Activated CD4-positive, alpha-beta T cell treated with anti-CD3 and anti-CD28 coated beads, Interleukin-2, amount 10 ng/mL, durations not matched to agents 24 days and 14 days (primary cell): ENCODE measurements around the gene TRMU. TPM values are rescaled to one million over a fixed set of nuclear protein-coding genes. Genes with fewer than 3 reads are reported as not detected.
"Not testable (repeated sequence)": the region's sequence is repeated elsewhere in the genome, so short reads cannot be mapped to it uniquely, and the experiment has no call there.

Source experiments
- DNase-seq: peaks from one replicate; pipeline ENCODE4 v3.0.0; 2022
- H3K27ac Mint-ChIP-seq: one replicate; pipeline ENCODE4 v1.8.0; 2022; ENCODE audit warnings: mild to moderate bottlenecking, mixed read lengths
- H3K27me3 Mint-ChIP-seq: one replicate; pipeline ENCODE4 v1.8.0; 2022; ENCODE audit warnings: mixed read lengths
- H3K36me3 Mint-ChIP-seq: one replicate; pipeline ENCODE4 v1.8.0; 2022; ENCODE audit warnings: low read depth, mild to moderate bottlenecking, mixed read lengths
- H3K4me1 Mint-ChIP-seq: one replicate; pipeline ENCODE4 v1.8.0; 2021; ENCODE audit warnings: mixed read lengths
- H3K4me3 Mint-ChIP-seq: one replicate; pipeline ENCODE4 v1.8.0; 2022; ENCODE audit warnings: mild to moderate bottlenecking, moderate library complexity, mixed read lengths
- H3K9me3 Mint-ChIP-seq: one replicate; pipeline ENCODE4 v1.8.0; 2021; ENCODE audit warnings: mixed read lengths
- intact Hi-C: fragments of 100-400 bp; cut with micrococcal nuclease; formaldehyde crosslinking; loops from one replicate; pipeline ENCODE4 v1.15.1; 2023
- total RNA-seq: library from RNA; stranded (reverse); gene quantifications from 2 replicates; pipeline ENCODE4 v1.2.3, GENCODE V29; 2022

The TRMU gene
- total RNA-seq, 1 donor from 2014 or later = 84.4 TPM

DNA sequence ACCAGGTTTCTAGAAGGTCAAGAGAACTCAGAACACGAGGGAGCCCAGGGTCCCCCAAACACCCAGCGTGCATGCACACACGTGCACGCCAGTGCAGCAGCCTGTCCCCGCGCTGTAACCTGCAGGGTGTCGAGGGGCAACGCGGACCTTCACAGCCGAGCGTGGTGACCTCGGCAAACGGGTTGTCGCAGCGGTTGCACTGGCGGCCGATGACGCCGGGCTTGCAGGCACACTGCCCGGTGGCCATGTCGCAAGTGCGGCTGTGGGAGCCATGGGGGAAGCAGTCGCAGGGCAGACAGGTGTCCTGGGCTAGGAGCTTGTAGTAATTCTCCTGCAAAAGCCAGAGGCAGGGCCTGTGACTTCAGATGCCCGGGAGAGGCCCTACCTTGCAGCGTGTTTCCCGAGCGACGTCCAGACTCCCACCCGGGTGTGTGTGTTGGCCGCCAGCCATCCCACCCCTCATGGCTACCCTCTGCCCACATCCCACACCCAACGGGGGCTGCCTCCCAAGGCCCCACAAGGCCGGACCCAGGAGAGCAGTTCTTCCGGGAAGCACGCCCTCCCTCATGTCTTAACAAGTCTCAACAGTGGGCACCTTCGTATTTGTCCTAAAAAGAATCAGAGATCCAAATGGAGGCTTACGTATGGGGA lies 56.1 kb downstream of the TRMU start:
- H3K4me1 Mint-ChIP-seq = peaks cover 2% of the 10 kb centered on the region
- H3K36me3 Mint-ChIP-seq = no peaks in the 10 kb centered on the region
- DNase-seq = no peak
- no peak overlapping the region for H3K27ac Mint-ChIP-seq
- intact Hi-C loops = no loop called here
- no peaks in the 10 kb centered on the region for H3K27me3 Mint-ChIP-seq
- H3K4me3 Mint-ChIP-seq = no peak overlapping the region
- no peaks in the 10 kb centered on the region for H3K9me3 Mint-ChIP-seq

DNA sequence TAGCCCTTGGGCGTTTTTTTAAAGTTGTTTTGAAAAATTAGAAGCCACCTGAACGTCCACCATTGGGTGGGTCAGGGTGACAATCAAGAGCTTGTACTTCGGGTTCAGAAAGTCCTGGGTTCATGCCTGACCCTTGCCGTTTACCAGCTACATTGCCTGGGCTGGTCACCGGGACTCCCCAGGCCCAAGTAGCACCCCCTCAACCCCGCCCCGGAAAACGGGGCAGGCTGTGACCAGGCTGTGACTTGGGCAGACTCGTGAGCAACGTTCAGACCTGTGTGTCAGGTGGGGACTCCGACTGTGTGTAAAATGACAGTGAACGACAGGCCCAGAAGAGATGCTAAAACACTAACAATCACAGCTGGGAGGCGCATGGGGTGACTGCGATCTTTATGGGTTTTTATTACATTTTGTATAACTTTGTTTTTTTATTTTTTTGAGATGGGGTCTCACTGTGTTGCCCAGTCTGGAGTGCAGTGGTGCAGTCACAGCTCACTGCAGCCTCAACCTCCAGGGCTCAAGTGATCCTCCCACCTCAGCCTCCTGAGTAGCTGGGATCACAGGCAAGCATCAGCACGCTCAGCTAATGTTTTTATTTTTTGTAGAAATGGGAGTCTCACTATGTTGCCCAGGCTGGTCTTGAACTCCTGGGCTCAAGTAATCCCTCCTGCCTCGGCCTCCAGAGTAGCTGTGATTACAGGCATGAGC lies 56.8 kb downstream of the TRMU start:
- H3K27ac Mint-ChIP-seq = no peak overlapping the region
- no peaks in the 10 kb centered on the region for H3K27me3 Mint-ChIP-seq
- no peak for DNase-seq
- H3K9me3 Mint-ChIP-seq = no peaks in the 10 kb centered on the region
- H3K4me1 Mint-ChIP-seq = peaks cover 2% of the 10 kb centered on the region
- intact Hi-C loops = no loop called here
- no peaks in the 10 kb centered on the region for H3K36me3 Mint-ChIP-seq
- H3K4me3 Mint-ChIP-seq = no peak overlapping the region

DNA sequence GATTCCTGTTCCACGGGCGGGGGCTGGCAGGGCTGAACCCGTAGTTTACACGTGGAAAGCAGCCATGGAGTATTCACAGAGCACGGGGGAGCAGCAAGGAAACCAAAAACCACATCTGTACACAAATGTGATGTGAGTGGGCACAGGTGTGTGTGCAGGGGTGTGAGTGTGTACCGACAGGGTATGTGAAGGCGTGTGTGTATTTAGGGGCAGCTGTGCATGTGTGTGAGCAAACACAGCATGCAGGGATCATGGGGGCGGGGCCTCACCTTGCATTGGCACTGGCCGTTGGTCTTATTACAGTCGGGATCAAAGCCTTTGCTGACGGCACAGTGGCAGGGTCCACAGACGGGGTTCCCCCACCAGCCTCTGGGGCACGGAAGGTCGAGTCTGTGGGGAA lies 58.4 kb downstream of the TRMU start:
- intact Hi-C loops = no loop called here
- no peaks in the 10 kb centered on the region for H3K27me3 Mint-ChIP-seq
- H3K9me3 Mint-ChIP-seq = no peaks in the 10 kb centered on the region
- peaks cover 2% of the 10 kb centered on the region for H3K4me1 Mint-ChIP-seq
- H3K4me3 Mint-ChIP-seq = no peak overlapping the region
- H3K27ac Mint-ChIP-seq = no peak overlapping the region
- DNase-seq = no peak
- no peaks in the 10 kb centered on the region for H3K36me3 Mint-ChIP-seq

DNA sequence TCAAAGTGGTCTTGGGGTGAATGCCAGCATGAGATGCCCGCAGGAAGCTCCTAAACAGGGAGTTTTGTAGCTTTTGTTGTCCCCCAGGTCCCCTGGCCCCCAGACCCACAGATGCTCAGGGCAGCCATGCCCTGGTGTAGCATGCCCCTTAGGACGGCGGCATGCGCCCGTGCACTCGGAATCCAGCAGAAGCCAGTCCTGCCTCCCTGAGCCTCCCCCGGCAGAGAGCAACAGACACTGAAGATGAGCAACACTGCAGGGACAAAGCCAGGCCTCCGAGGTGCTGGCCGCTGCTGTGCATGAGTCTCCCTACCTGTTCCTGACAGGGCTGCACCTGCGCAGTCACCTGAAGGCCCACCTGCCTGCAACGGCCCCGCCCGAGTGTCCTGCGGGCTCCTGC lies 59.1 kb downstream of the TRMU start:
- Mint-ChIP-seq H3K4me3 (no peak overlapping the region), H3K36me3 (no peaks in the 10 kb centered on the region), H3K27ac (no peak overlapping the region), H3K4me1 (peaks cover 2% of the 10 kb centered on the region), H3K9me3 (no peaks in the 10 kb centered on the region), H3K27me3 (no peaks in the 10 kb centered on the region)
- intact Hi-C loops = no loop called here
- DNase-seq = no peak

DNA sequence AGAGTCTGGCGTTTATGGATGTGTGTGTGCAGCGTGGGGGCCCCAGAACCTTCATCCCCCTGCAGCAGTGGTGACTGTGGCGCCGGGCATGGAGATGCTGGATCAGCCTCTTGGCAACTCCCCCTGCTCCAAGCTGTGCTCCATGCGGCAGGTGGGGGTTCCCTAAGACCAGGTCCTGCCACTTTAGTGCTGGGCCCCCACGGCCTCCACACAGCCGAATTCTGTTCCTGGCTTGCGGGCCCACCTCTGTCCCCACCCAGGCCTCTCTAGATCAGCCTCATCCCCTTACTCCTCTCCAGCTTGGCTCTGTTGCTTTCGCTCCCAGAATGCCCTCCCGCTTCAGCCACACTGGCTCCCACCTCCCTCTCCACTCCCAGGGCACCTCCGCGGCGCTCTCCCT lies 59.6 kb downstream of the TRMU start:
- intact Hi-C loops = no loop called here
- DNase-seq = no peak
- Mint-ChIP-seq H3K4me1 (peaks cover 2% of the 10 kb centered on the region), H3K27ac (no peak overlapping the region), H3K27me3 (no peaks in the 10 kb centered on the region), H3K36me3 (no peaks in the 10 kb centered on the region), H3K9me3 (no peaks in the 10 kb centered on the region), H3K4me3 (no peak overlapping the region)

DNA sequence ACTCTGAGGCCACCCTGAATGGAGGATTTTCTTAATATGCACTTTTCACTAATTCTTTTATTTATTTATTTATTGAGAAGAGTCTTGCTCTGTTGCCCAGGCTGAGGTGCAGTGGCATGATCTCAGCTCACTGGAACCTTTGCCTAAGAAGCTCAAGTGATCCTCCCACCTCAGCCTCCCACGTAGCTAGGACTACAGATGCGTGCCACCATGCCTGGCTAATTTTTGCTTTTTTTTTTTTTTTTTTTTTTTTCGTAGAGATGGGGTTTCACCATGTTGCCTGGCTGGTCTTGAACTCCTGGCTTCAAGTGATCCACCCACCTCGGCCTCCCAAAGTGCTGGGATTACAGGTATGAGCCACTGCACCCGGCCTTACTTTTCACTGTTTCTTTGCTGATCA lies 61.5 kb downstream of the TRMU start:
- intact Hi-C loops, DNase-seq, H3K27ac Mint-ChIP-seq, H3K4me3 Mint-ChIP-seq, H3K36me3 Mint-ChIP-seq, H3K9me3 Mint-ChIP-seq, H3K27me3 Mint-ChIP-seq, H3K4me1 Mint-ChIP-seq: not testable (repeated sequence)

DNA sequence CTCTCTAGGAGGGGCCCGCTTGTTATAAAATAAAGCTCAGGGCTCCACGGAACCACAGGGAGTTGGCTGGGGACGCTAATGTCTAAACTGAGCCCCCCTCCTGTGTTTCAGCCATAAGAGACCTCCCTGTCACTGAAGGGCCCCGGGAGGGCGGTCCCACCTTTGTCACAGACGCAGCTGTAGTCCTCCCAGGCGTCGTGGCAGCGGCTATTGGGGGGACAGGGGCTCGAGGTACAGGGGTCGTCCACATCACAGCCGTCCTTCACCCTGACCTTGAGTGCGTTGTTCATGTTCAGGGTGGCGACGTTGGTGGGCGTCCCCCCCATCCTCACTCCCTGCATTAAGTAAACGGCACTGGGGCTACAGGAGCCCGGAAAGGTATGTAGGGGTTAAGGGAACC lies 62.0 kb downstream of the TRMU start:
- H3K4me3 Mint-ChIP-seq = no peak overlapping the region
- no peaks in the 10 kb centered on the region for H3K36me3 Mint-ChIP-seq
- no peak for DNase-seq
- intact Hi-C loops = no loop called here
- peaks cover 2% of the 10 kb centered on the region for H3K4me1 Mint-ChIP-seq
- H3K9me3 Mint-ChIP-seq = no peaks in the 10 kb centered on the region
- H3K27ac Mint-ChIP-seq = no peak overlapping the region
- no peaks in the 10 kb centered on the region for H3K27me3 Mint-ChIP-seq

DNA sequence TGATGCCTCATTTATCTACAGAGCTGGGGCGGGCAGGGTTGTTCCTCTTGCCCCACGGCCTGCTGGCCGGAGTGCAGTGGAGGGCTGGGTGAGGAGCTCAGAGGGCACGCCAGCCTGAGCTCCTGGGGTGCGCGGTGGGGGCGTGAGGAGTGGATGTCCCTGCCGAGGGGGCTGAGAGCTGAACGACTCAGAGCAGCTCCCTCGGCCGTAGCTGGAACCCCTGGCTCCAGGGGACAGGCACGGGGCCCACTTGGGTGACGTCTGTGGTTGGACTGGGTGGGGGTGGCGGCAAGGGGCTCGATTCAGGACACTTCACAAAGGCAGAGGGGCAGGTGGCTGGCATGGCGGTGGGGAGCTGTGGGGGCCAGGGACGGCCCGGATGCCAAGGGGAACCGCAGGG lies 62.4 kb downstream of the TRMU start:
- intact Hi-C loops = no loop called here
- Mint-ChIP-seq H3K27me3 (peaks cover 3% of the 10 kb centered on the region), H3K4me1 (peaks cover 2% of the 10 kb centered on the region), H3K36me3 (no peaks in the 10 kb centered on the region), H3K4me3 (no peak overlapping the region), H3K9me3 (no peaks in the 10 kb centered on the region), H3K27ac (no peak overlapping the region)
- DNase-seq = no peak

DNA sequence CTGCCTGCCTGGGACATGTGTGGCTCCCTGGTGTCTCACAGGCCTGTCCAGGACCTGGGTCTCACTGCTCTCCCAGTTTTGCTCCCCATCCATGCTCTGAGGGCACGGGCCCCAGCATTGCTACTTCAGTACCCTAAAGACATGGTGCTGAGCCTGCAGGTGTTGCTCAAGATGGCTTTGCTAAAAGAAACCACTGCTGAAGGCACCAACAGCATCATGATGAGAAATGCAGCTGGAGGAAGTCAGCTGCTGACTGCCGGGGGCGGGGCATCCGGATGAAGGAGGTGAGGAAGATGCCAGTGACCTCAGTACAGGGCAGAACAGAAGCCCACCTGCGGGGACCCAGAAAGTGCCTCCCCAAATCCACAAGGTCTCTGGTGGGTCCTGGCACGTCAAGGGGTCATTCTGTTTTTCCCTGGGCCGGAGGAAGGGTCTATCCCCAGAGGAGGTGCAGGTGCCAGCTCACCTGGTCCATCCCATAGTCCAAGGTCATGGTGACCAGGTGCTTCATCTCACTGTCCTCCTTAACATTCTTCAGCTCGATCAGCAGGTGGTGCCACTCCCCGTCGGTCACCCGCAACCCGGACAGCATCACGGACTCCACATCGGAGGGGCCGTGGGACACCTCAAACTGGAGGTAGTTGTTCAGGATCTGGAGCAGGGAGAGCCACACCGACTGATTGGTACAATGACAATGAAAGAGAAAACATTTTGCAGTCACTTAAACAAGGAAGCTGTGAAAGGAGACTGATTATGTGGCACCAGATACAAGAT lies 63.9 kb downstream of the TRMU start:
- H3K9me3 Mint-ChIP-seq = no peaks in the 10 kb centered on the region

DNA sequence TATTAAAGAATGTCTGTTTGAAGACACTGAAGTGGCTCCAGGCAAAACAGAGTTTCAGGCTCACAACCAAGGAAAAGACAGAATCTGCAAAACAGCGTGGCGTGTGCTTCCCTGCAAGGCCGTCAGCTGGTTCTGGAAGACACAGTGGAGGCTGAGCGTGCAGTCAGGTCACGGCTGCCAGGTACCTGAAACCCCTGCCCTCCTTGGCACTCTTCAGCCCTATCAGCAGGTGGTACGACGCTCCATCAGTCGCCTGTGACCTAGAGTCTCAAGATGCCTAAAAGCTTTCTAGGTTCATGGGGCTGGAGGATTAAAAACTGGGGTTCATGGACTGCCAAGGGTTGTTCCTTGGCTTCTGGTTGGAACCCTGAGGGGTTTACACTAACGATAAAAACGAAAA lies 65.9 kb downstream of the TRMU start:
- Mint-ChIP-seq H3K27ac (no peak overlapping the region), H3K27me3 (peaks cover 4% of the 10 kb centered on the region), H3K4me3 (no peak overlapping the region), H3K4me1 (no peaks in the 10 kb centered on the region), H3K9me3 (no peaks in the 10 kb centered on the region), H3K36me3 (no peaks in the 10 kb centered on the region)
- DNase-seq = no peak
- intact Hi-C loops = no loop called here

More for the DNA sequence above, 63.9 kb downstream of the TRMU start:
- no peak overlapping the region for H3K27ac Mint-ChIP-seq
- H3K27me3 Mint-ChIP-seq = peaks cover 4% of the 10 kb centered on the region
- intact Hi-C loops = no loop called here
- H3K4me1 Mint-ChIP-seq = no peaks in the 10 kb centered on the region
- no peak for DNase-seq
- H3K4me3 Mint-ChIP-seq = no peak overlapping the region
- H3K36me3 Mint-ChIP-seq = no peaks in the 10 kb centered on the region

DNA sequence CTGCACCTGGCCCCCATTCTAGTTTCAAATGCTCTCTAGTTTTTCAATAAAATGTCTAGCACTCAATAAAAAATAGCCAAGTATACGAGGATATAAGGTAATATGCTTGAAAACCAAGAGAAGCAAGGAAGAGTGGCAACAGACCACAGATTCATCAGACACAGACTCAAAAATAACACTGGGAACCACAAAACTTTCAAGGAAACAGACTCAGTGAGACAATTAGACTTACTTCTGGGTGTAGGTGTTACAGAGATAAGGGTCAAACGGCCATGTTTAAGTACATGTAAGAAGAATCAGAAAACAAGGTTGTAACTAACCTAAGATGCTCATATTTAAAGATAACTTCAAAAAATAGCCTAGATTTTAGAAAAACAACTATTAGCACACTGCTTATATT lies 67.0 kb downstream of the TRMU start:
- Mint-ChIP-seq H3K9me3 (no peaks in the 10 kb centered on the region), H3K36me3 (no peaks in the 10 kb centered on the region), H3K4me3 (no peak overlapping the region), H3K27me3 (peaks cover 4% of the 10 kb centered on the region), H3K27ac (no peak overlapping the region), H3K4me1 (no peaks in the 10 kb centered on the region)
- DNase-seq = no peak
- intact Hi-C loops = no loop called here

DNA sequence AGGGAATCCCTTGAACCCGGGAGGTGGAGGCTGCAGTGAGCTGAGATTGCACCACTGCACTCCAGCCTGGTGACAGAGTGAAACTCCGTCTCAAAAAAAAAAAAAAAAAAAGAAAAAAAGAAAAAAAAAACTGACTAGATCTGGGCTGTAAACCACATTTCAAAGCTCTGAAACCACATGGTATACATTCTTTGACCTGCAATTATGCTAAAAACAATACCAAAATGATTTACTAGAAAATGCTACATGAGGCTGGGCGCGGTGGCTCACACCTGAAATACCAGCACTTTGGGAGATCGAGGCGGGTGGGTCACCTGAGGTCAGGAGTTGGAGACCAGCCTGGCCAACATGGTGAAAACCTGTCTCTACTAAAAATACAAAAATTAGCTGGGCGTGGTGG lies 68.4 kb downstream of the TRMU start:
- intact Hi-C loops, H3K9me3 Mint-ChIP-seq, H3K4me3 Mint-ChIP-seq, H3K27me3 Mint-ChIP-seq, H3K27ac Mint-ChIP-seq, DNase-seq, H3K4me1 Mint-ChIP-seq, H3K36me3 Mint-ChIP-seq: not testable (repeated sequence)

DNA sequence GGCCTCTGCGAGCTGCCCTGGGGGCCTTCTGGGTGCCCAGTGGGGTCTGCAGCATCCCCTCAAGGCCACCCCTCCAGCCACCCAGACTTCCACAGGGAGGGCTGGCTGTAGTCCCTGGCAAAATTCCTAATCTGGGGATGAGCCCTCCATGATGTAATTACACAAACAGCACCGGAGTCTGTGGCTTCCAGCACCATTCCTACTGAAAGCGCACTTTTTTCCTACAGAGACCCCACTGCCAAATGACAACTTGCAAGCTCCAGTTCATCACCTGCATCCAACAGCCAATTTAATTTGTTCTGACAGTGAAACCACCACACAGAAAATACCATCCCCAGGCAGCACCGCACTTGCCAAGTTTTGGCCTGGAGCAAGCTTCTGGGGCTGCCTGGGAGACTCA lies 70.4 kb downstream of the TRMU start:
- Mint-ChIP-seq H3K4me1 (no peaks in the 10 kb centered on the region), H3K27me3 (peaks cover 4% of the 10 kb centered on the region), H3K36me3 (no peaks in the 10 kb centered on the region), H3K9me3 (no peaks in the 10 kb centered on the region), H3K27ac (no peak overlapping the region), H3K4me3 (no peak overlapping the region)
- no peak for DNase-seq
- intact Hi-C loops = no loop called here

DNA sequence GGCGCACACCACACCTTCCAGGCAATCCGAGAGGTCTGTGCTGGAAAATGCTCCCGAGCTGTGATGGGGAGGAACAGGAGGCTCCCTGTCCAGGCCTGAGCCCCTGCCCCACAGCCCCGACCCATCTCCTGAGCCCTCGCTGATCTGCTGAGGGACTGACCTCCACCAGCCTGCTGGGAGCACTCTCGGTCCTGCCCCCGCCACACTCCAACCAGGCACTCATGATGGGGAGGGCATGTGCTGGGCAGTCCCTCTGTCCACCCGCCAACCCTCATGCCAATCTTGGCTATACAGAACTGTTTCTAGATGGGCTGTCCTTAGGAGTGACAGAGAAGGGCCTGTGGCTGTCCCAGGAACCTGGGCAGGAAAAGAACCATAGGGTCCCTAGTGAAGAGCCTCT lies 70.8 kb downstream of the TRMU start:
- Mint-ChIP-seq H3K4me3 (no peak overlapping the region), H3K36me3 (no peaks in the 10 kb centered on the region), H3K27ac (no peak overlapping the region), H3K9me3 (no peaks in the 10 kb centered on the region), H3K27me3 (peaks cover 4% of the 10 kb centered on the region), H3K4me1 (no peaks in the 10 kb centered on the region)
- DNase-seq = no peak
- intact Hi-C loops = no loop called here
